GM12878 (cell line): ENCODE results near the gene RAB36. TPM values are rescaled to one million over a fixed set of nuclear protein-coding genes. Genes with fewer than 3 reads are reported as not detected.

Experiments
- ATAC-seq: fragments of 200-7000 bp; cut with Tn5 transposase; 3 replicates; pipeline ENCODE4 v1.9.1; 2020; ENCODE audit warnings: mild to moderate bottlenecking, moderate library complexity
- BruUV-seq: library from RNA; stranded (reverse); fragments of 400-500 nt; replicated peaks from 2 replicates; lab custom pipeline; 2021; lab: Mats Ljungman, UMichigan
- CTCF ChIA-PET: fragments of 300-600 bp; sonication (Branson Sonifier 250); formaldehyde crosslinking; extraction: SDS; loops from one replicate; lab custom pipeline; 2021; ENCODE audit warnings: inconsistent platforms; lab: Yijun Ruan, JAX
- POLR2A ChIA-PET: fragments of 350-600 bp; formaldehyde crosslinking; extraction: SDS; loops from one replicate; lab custom pipeline; 2021; ENCODE audit warnings: inconsistent platforms; lab: Charles Lee
- RAD21 ChIA-PET: fragments of 300-600 bp; sonication (Branson Sonifier 250); formaldehyde crosslinking; loops from one replicate; lab custom pipeline; 2023; ENCODE audit warnings: antibody characterized with exemption; ENCODE audit not compliant: unreplicated experiment; lab: Charles Lee
- SMC1A ChIA-PET: fragments of 300-600 bp; sonication (Branson Sonifier 250); formaldehyde crosslinking; loops from one replicate; lab custom pipeline; 2023; ENCODE audit not compliant: unreplicated experiment, uncharacterized antibody; lab: Charles Lee
- DNase-seq: peaks from one replicate; pipeline ENCODE4 v3.0.0-alpha.2; 2011; ENCODE audit warnings: low read depth, low spot score
- FAIRE-seq: peaks from 3 replicates; lab custom pipeline; 2011; peaks lifted over from hg19 to GRCh38; lab: Jason Lieb, UNC
- H2AFZ ChIP-seq: 2 replicates; pipeline ENCODE4 v1.6.0; 2011; ENCODE audit warnings: low read depth, low read length, control low read depth; ENCODE audit not compliant: control insufficient read depth
- H3K27ac ChIP-seq: 2 replicates; pipeline ENCODE4 v1.5.1; 2011; ENCODE audit warnings: control low read depth; ENCODE audit not compliant: control insufficient read depth, insufficient read depth
- H3K27me3 ChIP-seq, 2 experiments: replicated peaks in 1 of 2; 2 replicates each; pipeline versions ENCODE4 v1.6.0 to v1.6.1; 2011; ENCODE audit warnings: low read length in 1 of 2; ENCODE audit not compliant: control insufficient read depth in 2 of 2, insufficient read depth in 2 of 2
- H3K36me3 ChIP-seq, 2 experiments: 2 replicates each; pipeline ENCODE4 v1.5.1; 2011; ENCODE audit warnings: low read length in 1 of 2; ENCODE audit not compliant: control insufficient read depth in 2 of 2, insufficient read depth in 2 of 2
- H3K4me1 ChIP-seq: 2 replicates; pipeline ENCODE4 v1.6.1; 2011; ENCODE audit warnings: mild to moderate bottlenecking, low read length, moderate library complexity, mixed read lengths; ENCODE audit not compliant: control insufficient read depth, insufficient read depth
- H3K4me2 ChIP-seq: 2 replicates; pipeline ENCODE4 v1.6.0; 2011; ENCODE audit warnings: control low read depth; ENCODE audit not compliant: control insufficient read depth, insufficient read depth
- H3K4me3 ChIP-seq: fragments of 200-600 bp; sonication (generic); 2 replicates; pipeline ENCODE4 v1.5.1; 2016
- H3K79me2 ChIP-seq: 2 replicates; pipeline ENCODE4 v1.6.0; 2011; ENCODE audit warnings: low read length; ENCODE audit not compliant: control insufficient read depth, insufficient read depth
- H3K9ac ChIP-seq: 2 replicates; pipeline ENCODE4 v1.8.0; 2011; ENCODE audit warnings: low read length, control low read depth, mixed read lengths; ENCODE audit not compliant: control insufficient read depth, insufficient read depth
- H3K9me3 ChIP-seq: replicated peaks from 3 replicates; pipeline ENCODE4 v1.5.1; 2011; ENCODE audit warnings: mild to moderate bottlenecking, low read length; ENCODE audit not compliant: control insufficient read depth, insufficient read depth
- H4K20me1 ChIP-seq: 2 replicates; pipeline ENCODE4 v1.6.0; 2011; ENCODE audit not compliant: control insufficient read depth, insufficient read depth
- CBFB ChIP-seq: IDR thresholded peaks from 2 replicates; pipeline ENCODE4 v1.6.1; 2016; ENCODE audit warnings: antibody characterized with exemption, low read depth
- E4F1 ChIP-seq: fragments of 450-650 bp; IDR thresholded peaks from 2 replicates; pipeline ENCODE4 v1.6.1; 2018; ENCODE audit warnings: borderline replicate concordance, mild to moderate bottlenecking; ENCODE audit not compliant: partially characterized antibody
- EGR1 ChIP-seq, 2 experiments: IDR thresholded peaks; 1 replicate in 1 of 2; 2 replicates in 1 of 2; pipeline ENCODE4 v1.6.1; 2011 to 2012; ENCODE audit warnings: low read depth in 2 of 2, low read length in 2 of 2, borderline replicate concordance in 1 of 2, mild to moderate bottlenecking in 1 of 2, moderate library complexity in 1 of 2
- FOXM1 ChIP-seq: IDR thresholded peaks from 2 replicates; pipeline ENCODE4 v1.6.1; 2012; ENCODE audit warnings: low read depth, mild to moderate bottlenecking, inconsistent platforms, low read length, moderate library complexity
- GABPA ChIP-seq: IDR thresholded peaks from 2 replicates; pipeline ENCODE4 v1.6.1; 2014; ENCODE audit warnings: antibody characterized with exemption, low read depth, mild to moderate bottlenecking, inconsistent platforms
- IRF3 ChIP-seq: fragments of 450-650 bp; IDR thresholded peaks from 2 replicates; pipeline ENCODE4 v1.6.1; 2014; ENCODE audit warnings: mild to moderate bottlenecking
- MXI1 ChIP-seq: fragments of 150-350 bp; IDR thresholded peaks from 2 replicates; pipeline ENCODE4 v1.6.1; 2011; ENCODE audit warnings: low read depth, mild to moderate bottlenecking, inconsistent platforms, low read length, improper control_type of control experiment
- NR2C2 ChIP-seq: IDR thresholded peaks from 2 replicates; pipeline ENCODE4 v1.6.1; 2011; ENCODE audit warnings: borderline replicate concordance, low read depth; ENCODE audit not compliant: control insufficient read depth, insufficient read length
- RFX5 ChIP-seq: IDR thresholded peaks from 2 replicates; pipeline ENCODE4 v1.6.1; 2011; ENCODE audit warnings: low read depth, low read length, improper control_type of control experiment
- SREBF2 ChIP-seq: IDR thresholded peaks from 2 replicates; pipeline ENCODE4 v1.6.1; 2012; ENCODE audit warnings: mild to moderate bottlenecking, low read length
- SUPT20H ChIP-seq: IDR thresholded peaks from 2 replicates; pipeline ENCODE4 v1.6.1; 2011; ENCODE audit warnings: low read depth, mild to moderate bottlenecking, low read length, moderate library complexity, borderline replicate concordance; ENCODE audit not compliant: control insufficient read depth
- USF2 ChIP-seq: IDR thresholded peaks from 2 replicates; pipeline ENCODE4 v1.6.1; 2011; ENCODE audit warnings: low read depth, low read length, improper control_type of control experiment, borderline replicate concordance
- ZNF592 ChIP-seq: fragments of 450-650 bp; IDR thresholded peaks from 2 replicates; pipeline ENCODE4 v1.6.1; 2017; ENCODE audit warnings: mild to moderate bottlenecking, moderate library complexity
- WGBS: methylation state at CpG from one replicate; pipeline ENCODE4 v1.1.6; 2016; ENCODE audit warnings: low lambda C conversion rate; ENCODE audit not compliant: insufficient replicate concordance, insufficient coverage; ENCODE audit errors: missing lambda C conversion rate; 5-methylcytosine and 5-hydroxymethylcytosine counted together
- in situ Hi-C: fragments of 300-500 bp; cut with MboI; formaldehyde crosslinking; loops from 9 replicates; pipeline ENCODE4 v1.14.3; 2018; ENCODE audit warnings: mixed read lengths
- intact Hi-C: fragments of 100-400 bp; cut with micrococcal nuclease; formaldehyde crosslinking; loops from one replicate; pipeline ENCODE4 v1.14.2; 2022; ENCODE audit not compliant: unreplicated experiment
- polyA plus RNA-seq, 11 experiments: library from polyadenylated mRNA; depleted of rRNA in 4 of 11; unstranded in 6 of 11; stranded (reverse) in 5 of 11; fragments of >200 nt; fragmentation: Nextera tagmentation in 4 of 11; fragmentation: Illumina TruSeq in 1 of 11; extraction: Ambion mirVana in 4 of 11; extraction: Trizol in 1 of 11; gene quantifications; 1 replicate in 1 of 11; 2 replicates in 10 of 11; pipeline versions ENCODE4 v1.2.1 to v1.2.3, GENCODE V29; 2011 to 2016; ENCODE audit warnings: inconsistent platforms in 2 of 11, missing spikeins in 2 of 11, low read depth in 1 of 11
- total RNA-seq, 4 experiments: library from RNA; depleted of rRNA in 3 of 4; stranded (reverse); fragments of >200 nt in 3 of 4; fragmentation: Illumina TruSeq in 1 of 4; extraction: Trizol in 1 of 4; gene quantifications; 2 replicates each; pipeline versions ENCODE4 v1.2.1 to v1.2.3, GENCODE V29; 2013 to 2021

The RAB36 gene
- total and polyA plus RNA-seq, 10 of the 15 experiments (the other 5 are each of a cell fraction or from before 2014, with no cell fraction given): 0.31 to 2.7 (median 1.1) TPM

GRCh38 chr22:23200898-23201297, 55.6 kb downstream of the RAB36 start:
- Histone ChIP-seq H3K4me2 (no peak overlapping the region), H3K4me1 (no peaks in the 10 kb centered on the region)
- intact Hi-C loops: no loop called here
- no peak for DNase-seq
- TF ChIP-seq NR2C2: no peak
- no peak for TF ChIP-seq RFX5
- no peak for TF ChIP-seq EGR1 (IDR thresholded peaks at IDR 0.05; ENCODE audit: borderline replicate concordance in 1 of 2, low read depth in 2 of 2, low read length in 2 of 2)
- TF ChIP-seq CBFB: no peak
- TF ChIP-seq IRF3: no peak
- no peak for TF ChIP-seq FOXM1
- no peak for TF ChIP-seq E4F1
- no peak for TF ChIP-seq SUPT20H
- no peak for TF ChIP-seq MXI1
- TF ChIP-seq SREBF2: no peak
- no peak for TF ChIP-seq GABPA
- no peak for TF ChIP-seq ZNF592
- no peak for TF ChIP-seq USF2
- TF ChIP-seq, all 136 proteins: peak for 0
- Histone ChIP-seq H3K9ac (no peak overlapping the region), H4K20me1 (peaks cover 3% of the 10 kb centered on the region; the same call in 1 of the 2 replicates), H3K27me3 (no peaks in the 10 kb centered on the region), H2AFZ (no peak overlapping the region), H3K79me2 (peaks cover 5% of the 10 kb centered on the region), H3K36me3 (peaks cover 3 to 21% of the 10 kb centered on the region in 2 experiments; a peak in 3 of 4 replicates), H3K4me3 (no peak overlapping the region), H3K27ac (no peak overlapping the region), H3K9me3 (no peaks in the 10 kb centered on the region)
- in situ Hi-C loops: no loop called here
- SMC1A ChIA-PET: interaction anchor here (0.7 to 1.4 kb wide), 3 partner anchors 13 to 18 kb away, joined by 3 read pairs; no protein-coding TSS in a partner anchor
- BruUV-seq: no TSS peak
- 89% methylated on average over 5 of the region's 5 CpGs for WGBS
- RAD21 ChIA-PET: no interaction called here
- FAIRE-seq (no peak), ATAC-seq (no peak)
- POLR2A ChIA-PET: no interaction called here
- CTCF ChIA-PET: interaction anchor here (0.6 to 3.0 kb wide), 4 partner anchors 24 to 112 kb away, joined by 3 to 10 read pairs (median 4); no protein-coding TSS in a partner anchor
